ENCODE data around the gene KIF1A. TPM values are rescaled to one million over a fixed set of nuclear protein-coding genes. Genes with fewer than 3 reads are reported as not detected.

Gene KIF1A
- total and polyA plus RNA-seq, 2 donors (not counting 3 experiments of a cell fraction or from before 2014, with no cell fraction given) = 0.11 to 0.64 TPM

DNA sequence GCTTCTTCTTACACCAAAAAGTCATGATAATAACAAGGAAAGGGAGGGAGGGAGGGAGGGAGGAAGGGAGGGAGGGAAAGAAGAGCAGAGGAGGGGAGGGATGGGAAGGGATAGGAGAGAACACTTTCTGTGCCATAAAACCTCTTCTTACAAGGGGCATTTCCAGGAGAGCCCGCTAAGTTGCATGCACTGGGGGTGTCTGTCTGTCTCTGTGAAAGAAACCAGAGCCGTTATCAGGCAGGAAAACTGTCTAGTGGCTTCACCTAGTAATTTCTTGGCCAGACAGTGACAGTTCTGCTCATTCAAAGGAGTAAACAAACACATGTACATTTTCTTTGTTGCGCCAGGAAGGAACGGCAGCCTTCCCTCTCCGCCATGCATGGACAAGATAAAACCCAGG is 82.5 kb downstream of the KIF1A start:
- dilution Hi-C loops (cut with MboI; ENCODE audit: extremely low pct_ligation_motif_present, low sequenced_read_pairs) (no loop called here), intact Hi-C loops (cut with micrococcal nuclease) (no loop called here)
- H3K4me3 ChIP-seq (replicated peaks in 1 of 3; ENCODE audit: insufficient read depth in 1 of 3, low read depth in 1 of 3, low read length in 3 of 3) = no peak overlapping the region
- H3K4me1 ChIP-seq (ENCODE audit: control insufficient read depth, extremely low read depth, insufficient read depth, low read length) = no peaks in the 10 kb centered on the region
- ChIA-PET CTCF (no interaction called here), POLR2A (no interaction called here)
- no peaks in the 10 kb centered on the region for H3K9me1 ChIP-seq (replicated peaks; ENCODE audit: control insufficient read depth, extremely low read depth, insufficient read depth, low read length)
- TF ChIP-seq GATA2 (IDR thresholded peaks at IDR 0.05; ENCODE audit: insufficient read depth, insufficient read length, low read depth, low read length) = no peak
- TF ChIP-seq MYC (IDR thresholded peaks at IDR 0.05; ENCODE audit: low read depth, low read length) = no peak
- TF ChIP-seq, protein P1, sequence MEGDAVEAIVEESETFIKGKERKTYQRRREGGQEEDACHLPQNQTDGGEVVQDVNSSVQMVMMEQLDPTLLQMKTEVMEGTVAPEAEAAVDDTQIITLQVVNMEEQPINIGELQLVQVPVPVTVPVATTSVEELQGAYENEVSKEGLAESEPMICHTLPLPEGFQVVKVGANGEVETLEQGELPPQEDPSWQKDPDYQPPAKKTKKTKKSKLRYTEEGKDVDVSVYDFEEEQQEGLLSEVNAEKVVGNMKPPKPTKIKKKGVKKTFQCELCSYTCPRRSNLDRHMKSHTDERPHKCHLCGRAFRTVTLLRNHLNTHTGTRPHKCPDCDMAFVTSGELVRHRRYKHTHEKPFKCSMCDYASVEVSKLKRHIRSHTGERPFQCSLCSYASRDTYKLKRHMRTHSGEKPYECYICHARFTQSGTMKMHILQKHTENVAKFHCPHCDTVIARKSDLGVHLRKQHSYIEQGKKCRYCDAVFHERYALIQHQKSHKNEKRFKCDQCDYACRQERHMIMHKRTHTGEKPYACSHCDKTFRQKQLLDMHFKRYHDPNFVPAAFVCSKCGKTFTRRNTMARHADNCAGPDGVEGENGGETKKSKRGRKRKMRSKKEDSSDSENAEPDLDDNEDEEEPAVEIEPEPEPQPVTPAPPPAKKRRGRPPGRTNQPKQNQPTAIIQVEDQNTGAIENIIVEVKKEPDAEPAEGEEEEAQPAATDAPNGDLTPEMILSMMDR (IDR thresholded peaks at IDR 0.05; ENCODE audit: extremely low read depth in 1 of 2, insufficient read depth in 1 of 2, low read depth in 1 of 2, low read length in 2 of 2) = no peak
- no peak for TF ChIP-seq FOS (IDR thresholded peaks at IDR 0.05; ENCODE audit: borderline replicate concordance, insufficient read depth, low read length)
- TF ChIP-seq, protein P2, sequence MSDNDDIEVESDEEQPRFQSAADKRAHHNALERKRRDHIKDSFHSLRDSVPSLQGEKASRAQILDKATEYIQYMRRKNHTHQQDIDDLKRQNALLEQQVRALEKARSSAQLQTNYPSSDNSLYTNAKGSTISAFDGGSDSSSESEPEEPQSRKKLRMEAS (IDR thresholded peaks at IDR 0.05; ENCODE audit: insufficient read depth, insufficient read length) = no peak
- no peak for TF ChIP-seq EZH2 (IDR thresholded peaks at IDR 0.05; ENCODE audit: borderline replicate concordance, low read depth, low read length, severe bottlenecking)
- TF ChIP-seq POLR2AphosphoS5 (IDR thresholded peaks at IDR 0.05; ENCODE audit: insufficient read depth, low read depth, low read length) = no peak
- no peak for TF ChIP-seq POLR2A (IDR thresholded peaks at IDR 0.05; ENCODE audit: low read depth, low read length)
- H3K9ac ChIP-seq (replicated peaks; ENCODE audit: extremely low read depth, insufficient read depth, low read length) = no peak overlapping the region
- no peaks in the 10 kb centered on the region for H3K36me3 ChIP-seq (ENCODE audit: control insufficient read depth in 2 of 2, extremely low read depth in 1 of 2, insufficient read depth in 2 of 2, low read length in 2 of 2)
- no peaks in the 10 kb centered on the region for H3K27me3 ChIP-seq (ENCODE audit: control insufficient read depth in 2 of 2, insufficient read depth in 2 of 2, low read length in 2 of 2)
- H3K9me3 ChIP-seq (replicated peaks; ENCODE audit: control insufficient read depth, insufficient read depth, low read length) = no peaks in the 10 kb centered on the region
- no peak for DNase-seq (ENCODE audit: low read depth, low spot score)
- no peak for FAIRE-seq
- no peak overlapping the region for H3K27ac ChIP-seq (ENCODE audit: insufficient read depth, low read depth, low read length)
- no peaks in the 10 kb centered on the region for H3K79me2 ChIP-seq (ENCODE audit: control insufficient read depth, insufficient read depth, low read length)
- H2AFZ ChIP-seq (ENCODE audit: low read depth, low read length) = no peak overlapping the region
- H4K20me1 ChIP-seq (replicated peaks; ENCODE audit: control insufficient read depth, extremely low read depth, insufficient read depth, low read length) = no peaks in the 10 kb centered on the region
- H3K4me2 ChIP-seq (ENCODE audit: insufficient read depth, low read length) = no peak overlapping the region
- BruUV-seq (replicated peaks) = no TSS peak

All from endothelial cell of umbilical vein (primary cell).